B cell (primary cell): ENCODE results near the gene FBLIM1. TPM values are rescaled to one million over a fixed set of nuclear protein-coding genes. Genes with fewer than 3 reads are reported as not detected.

Experiments
- ATAC-seq: fragments of 200-7000 bp; cut with Tn5 transposase; one replicate; pipeline ENCODE4 v1.10.0; 2021; ENCODE audit warnings: low read depth, mild to moderate bottlenecking, moderate number of reproducible peaks, moderate library complexity
- CTCF ChIA-PET: fragments of 350-600 bp; sonication (Branson Sonifier 250); formaldehyde crosslinking; loops from one replicate; lab custom pipeline; 2021; ENCODE audit warnings: antibody characterized with exemption, inconsistent platforms; lab: Charles Lee
- POLR2A ChIA-PET: fragments of 350-600 bp; sonication (Branson Sonifier 250); formaldehyde crosslinking; loops from one replicate; lab custom pipeline; 2021; ENCODE audit warnings: antibody characterized with exemption; lab: Charles Lee
- DNase-seq: peaks from one replicate; pipeline ENCODE4 v3.0.0; 2013
- H2AFZ ChIP-seq: 2 replicates; pipeline ENCODE4 v1.6.1; 2012; ENCODE audit warnings: mild to moderate bottlenecking, low read depth, low read length; ENCODE audit not compliant: insufficient read depth, poor library complexity, severe bottlenecking
- H3K27ac ChIP-seq, 2 donors: 1 replicate in 1 of 2; 2 replicates in 1 of 2; pipeline ENCODE4 v1.5.1; 2012 to 2013; ENCODE audit warnings: low read length in 2 of 2, mild to moderate bottlenecking in 2 of 2, moderate library complexity in 1 of 2
- H3K27me3 ChIP-seq, 4 experiments: fragments of 200-600 bp in 1 of 4; sonication (generic) in 1 of 4; replicated peaks in 1 of 4; 1 replicate in 2 of 4; 2 replicates in 2 of 4; pipeline versions ENCODE4 v1.6.1 to v1.7.0; 2013 to 2016; ENCODE audit warnings: low read length in 3 of 4, mild to moderate bottlenecking in 2 of 4, mixed read lengths in 1 of 4, moderate library complexity in 1 of 4; ENCODE audit not compliant: insufficient read depth in 4 of 4, control insufficient read depth in 3 of 4; ENCODE audit errors: control extremely low read depth in 1 of 4
- H3K36me3 ChIP-seq, 2 experiments: replicated peaks in 1 of 2; 1 replicate in 1 of 2; 2 replicates in 1 of 2; pipeline versions ENCODE4 v1.6.1 to v1.7.1; 2013; ENCODE audit warnings: low read length in 1 of 2; ENCODE audit not compliant: insufficient read depth in 2 of 2, control insufficient read depth in 1 of 2; ENCODE audit errors: control extremely low read depth in 1 of 2, extremely low read depth in 1 of 2
- H3K4me1 ChIP-seq, 2 donors: fragments of 200-600 bp in 1 of 2; sonication (generic) in 1 of 2; 1 replicate in 1 of 2; 2 replicates in 1 of 2; pipeline versions ENCODE4 v1.5.1 to v1.6.1; 2013 to 2017; ENCODE audit warnings: low read length in 2 of 2; ENCODE audit not compliant: control insufficient read depth in 2 of 2, insufficient read depth in 2 of 2
- H3K4me2 ChIP-seq: replicated peaks from 2 replicates; pipeline ENCODE3; 2012; ENCODE audit warnings: mild to moderate bottlenecking, low read depth, low read length; ENCODE audit not compliant: poor library complexity, severe bottlenecking
- H3K4me3 ChIP-seq, 5 experiments: fragments of 200-600 bp in 1 of 5; sonication (generic) in 1 of 5; 1 replicate in 3 of 5; 2 replicates in 2 of 5; pipeline versions ENCODE4 v1.5.1 to v1.7.0; 2011 to 2016; ENCODE audit warnings: low read length in 4 of 5, mild to moderate bottlenecking in 4 of 5, low read depth in 2 of 5, control low read depth in 1 of 5, moderate library complexity in 1 of 5; ENCODE audit not compliant: insufficient read depth in 1 of 5; ENCODE audit errors: control extremely low read depth in 1 of 5, extremely low read depth in 1 of 5
- H3K79me2 ChIP-seq: fragments of 200-600 bp; sonication (generic); one replicate; pipeline ENCODE4 v1.6.0; 2016; ENCODE audit warnings: low read length; ENCODE audit not compliant: control insufficient read depth, insufficient read depth
- H3K9ac ChIP-seq: fragments of 200-600 bp; sonication (generic); 2 replicates; pipeline ENCODE4 v1.6.1; 2017; ENCODE audit warnings: mild to moderate bottlenecking, low read length, moderate library complexity
- H3K9me3 ChIP-seq, 3 donors: one replicate each; pipeline versions ENCODE4 v1.6.1 to v1.7.1; 2013; ENCODE audit warnings: low read length in 2 of 3; ENCODE audit not compliant: control insufficient read depth in 2 of 3, insufficient read depth in 1 of 3; ENCODE audit errors: control extremely low read depth in 1 of 3
- H4K20me1 ChIP-seq: 2 replicates; pipeline ENCODE4 v1.6.0; 2012; ENCODE audit warnings: mild to moderate bottlenecking, low read length; ENCODE audit not compliant: insufficient read depth, control insufficient read depth, poor library complexity, severe bottlenecking
- H3K27ac Mint-ChIP-seq: one replicate; pipeline ENCODE4 v1.8.0; 2021; ENCODE audit warnings: mixed read lengths
- H3K27me3 Mint-ChIP-seq: one replicate; pipeline ENCODE4 v1.8.0; 2021; ENCODE audit warnings: mixed read lengths
- H3K4me1 Mint-ChIP-seq: one replicate; pipeline ENCODE4 v1.8.0; 2021; ENCODE audit warnings: mixed read lengths
- H3K4me3 Mint-ChIP-seq: one replicate; pipeline ENCODE4 v1.8.0; 2021; ENCODE audit warnings: mixed read lengths
- H3K9me3 Mint-ChIP-seq: one replicate; pipeline ENCODE4 v1.8.0; 2022; ENCODE audit warnings: mixed read lengths; ENCODE audit not compliant: insufficient read depth
- CTCF ChIP-seq: fragments of 200-600 bp; IDR thresholded peaks from one replicate; pipeline ENCODE4 v1.8.0; 2022; ENCODE audit warnings: antibody characterized with exemption, mild to moderate bottlenecking
- EZH2 ChIP-seq: IDR thresholded peaks from 2 replicates; pipeline ENCODE4 v1.6.1; 2012; ENCODE audit warnings: borderline replicate concordance, low read depth, mild to moderate bottlenecking, moderate library complexity, low read length; ENCODE audit not compliant: insufficient read depth, poor library complexity, severe bottlenecking
- WGBS: methylation state at CpG from one replicate; pipeline ENCODE4 v1.1.5; 2013; ENCODE audit warnings: missing lambda C conversion rate; ENCODE audit not compliant: insufficient coverage; 5-methylcytosine and 5-hydroxymethylcytosine counted together
- intact Hi-C: fragments of 100-400 bp; cut with micrococcal nuclease; formaldehyde crosslinking; loops from one replicate; pipeline ENCODE4 v1.10.0; 2022
- polyA plus RNA-seq: library from polyadenylated mRNA; depleted of rRNA; stranded (reverse); fragments of >200 nt; gene quantifications from 2 replicates; pipeline ENCODE4 v1.2.3, GENCODE V29; 2012
- total RNA-seq, 2 donors: library from RNA; stranded (reverse); fragments of 120-200 nt in 1 of 2; gene quantifications; 1 replicate in 1 of 2; 2 replicates in 1 of 2; pipeline versions ENCODE4 v1.2.3 to v1.2.4, GENCODE V29; 2013 to 2022

Gene FBLIM1
- total and polyA plus RNA-seq, 2 donors (not counting 1 experiment from before 2014, with no cell fraction given) = not detected

DNA sequence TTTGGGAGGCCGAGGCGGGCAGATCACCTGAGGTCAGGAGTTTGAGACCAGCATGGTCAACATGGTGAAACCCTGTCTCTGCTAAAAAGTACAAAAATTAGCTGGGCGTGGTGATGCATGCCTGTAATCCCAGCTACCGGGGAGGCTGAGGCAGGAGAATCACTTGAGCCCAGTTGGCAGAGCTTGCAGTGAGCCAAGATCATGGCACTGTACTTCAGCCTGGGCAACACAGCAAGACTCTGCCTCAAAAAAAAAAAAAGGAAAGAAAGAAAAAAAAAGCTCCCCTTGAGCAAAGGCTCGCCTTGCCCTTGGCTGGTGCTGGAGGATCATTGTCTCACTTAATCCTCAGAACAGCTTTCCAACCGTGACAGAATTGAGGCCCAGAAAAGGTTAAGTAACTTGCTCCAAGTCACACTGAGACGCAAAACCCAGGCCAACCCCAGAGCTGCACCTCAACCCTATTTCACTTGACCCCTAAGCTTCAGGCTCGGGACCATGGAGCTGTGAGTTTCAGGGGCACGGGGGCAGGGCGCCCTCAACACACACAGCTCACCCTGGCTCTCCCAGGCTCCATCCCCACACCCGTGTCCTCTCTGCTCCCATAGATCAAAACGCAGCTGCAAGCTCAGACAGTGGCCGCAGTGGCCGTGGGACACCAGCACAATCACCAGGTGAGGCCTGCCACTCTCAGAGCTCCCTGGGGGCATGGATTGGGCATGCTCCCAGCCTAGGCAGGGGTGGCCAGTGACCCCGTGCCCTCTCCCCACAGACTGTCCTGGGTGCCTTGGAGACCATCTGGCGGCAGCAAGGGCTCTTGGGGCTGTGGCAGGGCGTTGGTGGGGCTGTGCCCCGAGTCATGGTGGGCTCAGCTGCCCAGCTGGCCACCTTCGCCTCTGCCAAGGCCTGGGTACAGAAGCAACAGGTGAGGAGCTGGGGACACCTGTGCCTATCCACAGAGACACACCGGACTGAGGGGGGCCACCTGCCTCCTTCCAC, 21.0 kb upstream of the FBLIM1 start:
- H3K27ac Mint-ChIP-seq = peak overlapping the region; percentile 61
- Histone ChIP-seq H3K36me3 (peaks cover 0 to 19% of the 10 kb centered on the region in 2 experiments), H3K4me1 (peaks cover 0 to 11% of the 10 kb centered on the region in 2 donors), H3K4me2 (no peak overlapping the region), H3K79me2 (no peaks in the 10 kb centered on the region), H3K27ac (no peak overlapping the region), H3K4me3 (no peak overlapping the region), H2AFZ (no peak overlapping the region), H3K9ac (no peak overlapping the region), H4K20me1 (no peaks in the 10 kb centered on the region), H3K27me3 (no peaks in the 10 kb centered on the region), H3K9me3 (no peaks in the 10 kb centered on the region)
- H3K4me3 Mint-ChIP-seq = no peak overlapping the region
- 95% methylated on average over 19 of the region's 20 CpGs for WGBS
- no peak for ATAC-seq
- CTCF ChIA-PET = interaction anchor here (0.7 to 6.8 kb wide), 4 partner anchors 139 to 238 kb away, joined by 3 to 75 read pairs (median 3); no protein-coding TSS in a partner anchor
- DNase-seq = no peak
- H3K9me3 Mint-ChIP-seq = no peaks in the 10 kb centered on the region
- H3K4me1 Mint-ChIP-seq = peaks cover 6% of the 10 kb centered on the region
- H3K27me3 Mint-ChIP-seq = no peaks in the 10 kb centered on the region
- POLR2A ChIA-PET = interaction anchor here (0.6 kb wide), 1 partner anchor 404 kb away, joined by 3 read pairs; no protein-coding TSS in a partner anchor
- intact Hi-C loops = no loop called here
- TF ChIP-seq CTCF = no peak
- TF ChIP-seq EZH2 = no peak
